ENCODE results near the gene CCDC177. TPM values are rescaled to one million over a fixed set of nuclear protein-coding genes. Genes with fewer than 3 reads are reported as not detected.

CCDC177 gene
- total and polyA plus RNA-seq, 4 donors = 0.01 TPM; not detected in 3

- Histone ChIP-seq H3K9me3 (ENCODE audit: control insufficient read depth in 4 of 4, insufficient read depth in 3 of 4, low read length in 3 of 4) (no peaks in the 10 kb centered on the region), H3K4me1 (ENCODE audit: control insufficient read depth in 5 of 5, insufficient read depth in 5 of 5, low read length in 5 of 5) (peaks cover 0 to 8% (median 4%) of the 10 kb centered on the region in 5 donors), H3K36me3 (ENCODE audit: control insufficient read depth in 4 of 4, insufficient read depth in 4 of 4, low read length in 4 of 4) (no peaks in the 10 kb centered on the region), H3K9ac (ENCODE audit: insufficient read depth in 1 of 2, low read length in 2 of 2) (no peak overlapping the region), H3K27me3 (ENCODE audit: control insufficient read depth in 3 of 3, insufficient read depth in 3 of 3, low read length in 2 of 3) (peaks cover 2 to 33% (median 25%) of the 10 kb centered on the region in 3 donors), H3K27ac (ENCODE audit: low read depth in 1 of 2, low read length in 1 of 2) (no peak overlapping the region), H3K4me3 (no peak overlapping the region)
- ATAC-seq (ENCODE audit: insufficient read depth, low FRiP score) (no peak), DNase-seq (no peak)
- 82 to 89% methylated on average over 2 of the region's 2 CpGs for WGBS, 2 donors
- no peak for TF ChIP-seq CTCF (IDR thresholded peaks at IDR 0.05; ENCODE audit: control extremely low read depth, extremely low read depth)
Observed at GRCh38 chr14:69579476-69579875, 4.8 kb upstream of the CCDC177 start.

GRCh38 chr14:69574954-69575295 is 254 bp upstream of the CCDC177 start:
- Histone ChIP-seq H3K27ac (ENCODE audit: low read depth in 1 of 2, low read length in 1 of 2) (no peak overlapping the region), H3K9me3 (ENCODE audit: control insufficient read depth in 4 of 4, insufficient read depth in 3 of 4, low read length in 3 of 4) (peaks cover 0 to 12% (median 0%) of the 10 kb centered on the region in 4 donors), H3K36me3 (ENCODE audit: control insufficient read depth in 4 of 4, insufficient read depth in 4 of 4, low read length in 4 of 4) (no peaks in the 10 kb centered on the region), H3K4me1 (ENCODE audit: control insufficient read depth in 5 of 5, insufficient read depth in 5 of 5, low read length in 5 of 5) (peaks cover 0 to 30% (median 7%) of the 10 kb centered on the region in 5 donors), H3K27me3 (ENCODE audit: control insufficient read depth in 3 of 3, insufficient read depth in 3 of 3, low read length in 2 of 3) (peaks cover 20 to 59% (median 51%) of the 10 kb centered on the region in 3 donors), H3K9ac (ENCODE audit: insufficient read depth in 1 of 2, low read length in 2 of 2) (no peak overlapping the region), H3K4me3 (no peak overlapping the region)
- TF ChIP-seq CTCF (IDR thresholded peaks at IDR 0.05; ENCODE audit: control extremely low read depth, extremely low read depth) = no peak
- DNase-seq = no peak
- no peak for ATAC-seq (ENCODE audit: insufficient read depth, low FRiP score)
- WGBS, 2 donors = 43 to 50% methylated on average over 5 of the region's 5 CpGs

- H3K4me3 ChIP-seq = no peak overlapping the region
Observed at GRCh38 chr14:69573831-69574262, 824 bp downstream of the CCDC177 start.

More at GRCh38 chr14:69573831-69574262, 824 bp downstream of the CCDC177 start:
- 5% methylated on average over 15 of the region's 15 CpGs for WGBS, 2 donors
- TF ChIP-seq CTCF (IDR thresholded peaks at IDR 0.05; ENCODE audit: control extremely low read depth, extremely low read depth) = no peak
- H3K9me3 ChIP-seq (ENCODE audit: control insufficient read depth in 4 of 4, insufficient read depth in 3 of 4, low read length in 3 of 4) = peaks cover 0 to 12% (median 0%) of the 10 kb centered on the region in 4 donors
- H3K36me3 ChIP-seq (ENCODE audit: control insufficient read depth in 4 of 4, insufficient read depth in 4 of 4, low read length in 4 of 4) = no peaks in the 10 kb centered on the region
- H3K27me3 ChIP-seq (ENCODE audit: control insufficient read depth in 3 of 3, insufficient read depth in 3 of 3, low read length in 2 of 3) = peaks cover 20 to 69% (median 61%) of the 10 kb centered on the region in 3 donors
- ATAC-seq (ENCODE audit: insufficient read depth, low FRiP score) (no peak), DNase-seq (peak in 1 of 3 donors; percentile 26)
- H3K4me1 ChIP-seq (ENCODE audit: control insufficient read depth in 5 of 5, insufficient read depth in 5 of 5, low read length in 5 of 5) = peaks cover 0 to 30% (median 7%) of the 10 kb centered on the region in 5 donors
- H3K9ac ChIP-seq (ENCODE audit: insufficient read depth in 1 of 2, low read length in 2 of 2) = no peak overlapping the region
- no peak overlapping the region for H3K27ac ChIP-seq (ENCODE audit: low read depth in 1 of 2, low read length in 1 of 2)
